ENCODE data around the gene CDH3.

CDH3 gene

GRCh38 chr16:68644715-68645493 is at the start of gene CDH3:
TSS of gene CDH3 (plus strand) at chr16:68645310. CDS start at chr16:68645380, 70 bp downstream.
- no peaks in the 10 kb centered on the region for H3K9me3 ChIP-seq (ENCODE audit: control insufficient read depth, insufficient read depth, low read length)
- H3K4me3 ChIP-seq (ENCODE audit: low read depth, low read length): peak within 1 kb of the TSS; percentile 79
- H3K27me3 ChIP-seq (ENCODE audit: control insufficient read depth, insufficient read depth, low read length): peaks cover 18% of the 10 kb centered on the region
- H3K9ac ChIP-seq (ENCODE audit: low read depth, low read length): peak within 1 kb of the TSS; percentile 73
- peaks cover 20% of the 10 kb centered on the region for H3K4me1 ChIP-seq (ENCODE audit: control insufficient read depth, insufficient read depth, low read length)
- H3K36me3 ChIP-seq (ENCODE audit: control insufficient read depth, insufficient read depth, low read length): no peaks in the 10 kb centered on the region

- no peak overlapping the region for H3K4me3 ChIP-seq (ENCODE audit: low read depth, low read length)
- H3K4me1 ChIP-seq (ENCODE audit: control insufficient read depth, insufficient read depth, low read length): no peaks in the 10 kb centered on the region
- H3K9ac ChIP-seq (ENCODE audit: low read depth, low read length): no peak overlapping the region
- no peaks in the 10 kb centered on the region for H3K36me3 ChIP-seq (ENCODE audit: control insufficient read depth, insufficient read depth, low read length)
- H3K9me3 ChIP-seq (ENCODE audit: control insufficient read depth, insufficient read depth, low read length): no peaks in the 10 kb centered on the region
- H3K27me3 ChIP-seq (ENCODE audit: control insufficient read depth, insufficient read depth, low read length): no peaks in the 10 kb centered on the region
Measured at GRCh38 chr16:68596266-68596665, 48.8 kb upstream of the CDH3 start.

GRCh38 chr16:68599586-68599985 is 45.5 kb upstream of the CDH3 start:
- Histone ChIP-seq H3K4me1 (ENCODE audit: control insufficient read depth, insufficient read depth, low read length) (no peaks in the 10 kb centered on the region), H3K4me3 (ENCODE audit: low read depth, low read length) (no peak overlapping the region), H3K9me3 (ENCODE audit: control insufficient read depth, insufficient read depth, low read length) (no peaks in the 10 kb centered on the region), H3K27me3 (ENCODE audit: control insufficient read depth, insufficient read depth, low read length) (no peaks in the 10 kb centered on the region), H3K9ac (ENCODE audit: low read depth, low read length) (no peak overlapping the region), H3K36me3 (ENCODE audit: control insufficient read depth, insufficient read depth, low read length) (no peaks in the 10 kb centered on the region)

GRCh38 chr16:68605746-68606145 is 39.4 kb upstream of the CDH3 start:
- no peak overlapping the region for H3K4me3 ChIP-seq (ENCODE audit: low read depth, low read length)
- no peaks in the 10 kb centered on the region for H3K36me3 ChIP-seq (ENCODE audit: control insufficient read depth, insufficient read depth, low read length)
- no peak overlapping the region for H3K9ac ChIP-seq (ENCODE audit: low read depth, low read length)
- H3K27me3 ChIP-seq (ENCODE audit: control insufficient read depth, insufficient read depth, low read length): no peaks in the 10 kb centered on the region
- H3K4me1 ChIP-seq (ENCODE audit: control insufficient read depth, insufficient read depth, low read length): no peaks in the 10 kb centered on the region
- H3K9me3 ChIP-seq (ENCODE audit: control insufficient read depth, insufficient read depth, low read length): no peaks in the 10 kb centered on the region

GRCh38 chr16:68607443-68607842 is 37.7 kb upstream of the CDH3 start:
- Histone ChIP-seq H3K4me1 (ENCODE audit: control insufficient read depth, insufficient read depth, low read length) (no peaks in the 10 kb centered on the region), H3K9me3 (ENCODE audit: control insufficient read depth, insufficient read depth, low read length) (no peaks in the 10 kb centered on the region), H3K9ac (ENCODE audit: low read depth, low read length) (no peak overlapping the region), H3K27me3 (ENCODE audit: control insufficient read depth, insufficient read depth, low read length) (no peaks in the 10 kb centered on the region), H3K4me3 (ENCODE audit: low read depth, low read length) (no peak overlapping the region), H3K36me3 (ENCODE audit: control insufficient read depth, insufficient read depth, low read length) (no peaks in the 10 kb centered on the region)

GRCh38 chr16:68608330-68608729 is 36.8 kb upstream of the CDH3 start:
- no peaks in the 10 kb centered on the region for H3K9me3 ChIP-seq (ENCODE audit: control insufficient read depth, insufficient read depth, low read length)
- H3K36me3 ChIP-seq (ENCODE audit: control insufficient read depth, insufficient read depth, low read length): no peaks in the 10 kb centered on the region
- H3K4me3 ChIP-seq (ENCODE audit: low read depth, low read length): no peak overlapping the region
- no peaks in the 10 kb centered on the region for H3K27me3 ChIP-seq (ENCODE audit: control insufficient read depth, insufficient read depth, low read length)
- no peaks in the 10 kb centered on the region for H3K4me1 ChIP-seq (ENCODE audit: control insufficient read depth, insufficient read depth, low read length)
- no peak overlapping the region for H3K9ac ChIP-seq (ENCODE audit: low read depth, low read length)

GRCh38 chr16:68612996-68613395 is 32.1 kb upstream of the CDH3 start:
- no peak overlapping the region for H3K4me3 ChIP-seq (ENCODE audit: low read depth, low read length)
- no peaks in the 10 kb centered on the region for H3K4me1 ChIP-seq (ENCODE audit: control insufficient read depth, insufficient read depth, low read length)
- no peaks in the 10 kb centered on the region for H3K27me3 ChIP-seq (ENCODE audit: control insufficient read depth, insufficient read depth, low read length)
- H3K9ac ChIP-seq (ENCODE audit: low read depth, low read length): no peak overlapping the region
- no peaks in the 10 kb centered on the region for H3K36me3 ChIP-seq (ENCODE audit: control insufficient read depth, insufficient read depth, low read length)
- peaks cover 5% of the 10 kb centered on the region for H3K9me3 ChIP-seq (ENCODE audit: control insufficient read depth, insufficient read depth, low read length)

- H3K4me3 ChIP-seq (ENCODE audit: low read depth, low read length): no peak overlapping the region
- no peaks in the 10 kb centered on the region for H3K27me3 ChIP-seq (ENCODE audit: control insufficient read depth, insufficient read depth, low read length)
- H3K4me1 ChIP-seq (ENCODE audit: control insufficient read depth, insufficient read depth, low read length): no peaks in the 10 kb centered on the region
Measured at GRCh38 chr16:68617734-68618133, 27.4 kb upstream of the CDH3 start.

GRCh38 chr16:68626557-68626956 is 18.6 kb upstream of the CDH3 start:
- H3K27me3 ChIP-seq (ENCODE audit: control insufficient read depth, insufficient read depth, low read length): no peaks in the 10 kb centered on the region
- peaks cover 3% of the 10 kb centered on the region for H3K4me1 ChIP-seq (ENCODE audit: control insufficient read depth, insufficient read depth, low read length)
- no peaks in the 10 kb centered on the region for H3K36me3 ChIP-seq (ENCODE audit: control insufficient read depth, insufficient read depth, low read length)
- H3K9ac ChIP-seq (ENCODE audit: low read depth, low read length): no peak overlapping the region
- no peaks in the 10 kb centered on the region for H3K9me3 ChIP-seq (ENCODE audit: control insufficient read depth, insufficient read depth, low read length)
- H3K4me3 ChIP-seq (ENCODE audit: low read depth, low read length): no peak overlapping the region

More at GRCh38 chr16:68617734-68618133, 27.4 kb upstream of the CDH3 start:
- H3K9me3 ChIP-seq (ENCODE audit: control insufficient read depth, insufficient read depth, low read length): peaks cover 5% of the 10 kb centered on the region
- H3K9ac ChIP-seq (ENCODE audit: low read depth, low read length): no peak overlapping the region
- no peaks in the 10 kb centered on the region for H3K36me3 ChIP-seq (ENCODE audit: control insufficient read depth, insufficient read depth, low read length)

GRCh38 chr16:68627951-68628425 is 17.1 kb upstream of the CDH3 start:
- Histone ChIP-seq H3K27me3 (ENCODE audit: control insufficient read depth, insufficient read depth, low read length) (no peaks in the 10 kb centered on the region), H3K36me3 (ENCODE audit: control insufficient read depth, insufficient read depth, low read length) (no peaks in the 10 kb centered on the region), H3K4me3 (ENCODE audit: low read depth, low read length) (no peak overlapping the region), H3K9me3 (ENCODE audit: control insufficient read depth, insufficient read depth, low read length) (no peaks in the 10 kb centered on the region), H3K9ac (ENCODE audit: low read depth, low read length) (no peak overlapping the region), H3K4me1 (ENCODE audit: control insufficient read depth, insufficient read depth, low read length) (peaks cover 3% of the 10 kb centered on the region)

- Histone ChIP-seq H3K36me3 (ENCODE audit: control insufficient read depth, insufficient read depth, low read length) (no peaks in the 10 kb centered on the region), H3K4me3 (ENCODE audit: low read depth, low read length) (no peak overlapping the region), H3K9me3 (ENCODE audit: control insufficient read depth, insufficient read depth, low read length) (no peaks in the 10 kb centered on the region), H3K27me3 (ENCODE audit: control insufficient read depth, insufficient read depth, low read length) (no peaks in the 10 kb centered on the region), H3K9ac (ENCODE audit: low read depth, low read length) (no peak overlapping the region), H3K4me1 (ENCODE audit: control insufficient read depth, insufficient read depth, low read length) (peaks cover 3% of the 10 kb centered on the region)
Measured at GRCh38 chr16:68629351-68629910, 15.7 kb upstream of the CDH3 start.

GRCh38 chr16:68636064-68636560 is 9.0 kb upstream of the CDH3 start:
- H3K27me3 ChIP-seq (ENCODE audit: control insufficient read depth, insufficient read depth, low read length): peaks cover 3% of the 10 kb centered on the region
- no peak overlapping the region for H3K9ac ChIP-seq (ENCODE audit: low read depth, low read length)
- H3K4me1 ChIP-seq (ENCODE audit: control insufficient read depth, insufficient read depth, low read length): no peaks in the 10 kb centered on the region
- H3K9me3 ChIP-seq (ENCODE audit: control insufficient read depth, insufficient read depth, low read length): no peaks in the 10 kb centered on the region
- H3K36me3 ChIP-seq (ENCODE audit: control insufficient read depth, insufficient read depth, low read length): no peaks in the 10 kb centered on the region
- no peak overlapping the region for H3K4me3 ChIP-seq (ENCODE audit: low read depth, low read length)
